SU-DHL-6 (cell line): ENCODE results near the gene TSPAN10.

Experiments
- H2AFZ ChIP-seq: fragments of 200-600 bp; sonication (generic); 2 replicates; pipeline ENCODE4 v1.6.1; 2014; ENCODE audit warnings: low read depth, mild to moderate bottlenecking, moderate library complexity, mixed read lengths, antibody characterized with exemption, low read length; ENCODE audit not compliant: severe bottlenecking
- H3F3A ChIP-seq: fragments of 200-600 bp; shearing (Covaris generic); 2 replicates; pipeline ENCODE4 v1.6.0; 2016; ENCODE audit warnings: antibody characterized with exemption, mild to moderate bottlenecking; ENCODE audit not compliant: insufficient read depth
- H3K27ac ChIP-seq: fragments of 200-600 bp; sonication (generic); 2 replicates; pipeline ENCODE4 v1.5.1; 2016; ENCODE audit warnings: low read depth, mild to moderate bottlenecking, low read length, moderate library complexity, mixed read lengths
- H3K27me3 ChIP-seq: fragments of 200-600 bp; sonication (generic), shearing (Covaris generic); 2 replicates; pipeline ENCODE4 v1.6.0; 2014; ENCODE audit warnings: mild to moderate bottlenecking, low read length
- H3K36me3 ChIP-seq: fragments of 200-600 bp; sonication (generic); 2 replicates; pipeline ENCODE4 v1.6.1; 2014; ENCODE audit warnings: mild to moderate bottlenecking, low read length, mixed read lengths
- H3K4me2 ChIP-seq: fragments of 300-600, 200-600 bp; shearing (Covaris generic), sonication (generic); 2 replicates; pipeline ENCODE4 v1.6.0; 2014; ENCODE audit warnings: low read length, low read depth, mild to moderate bottlenecking; ENCODE audit not compliant: poor library complexity, severe bottlenecking
- H3K4me3 ChIP-seq: fragments of 200-600 bp; sonication (generic); 2 replicates; pipeline ENCODE4 v1.5.1; 2014; ENCODE audit warnings: antibody characterized with exemption, low read length, mild to moderate bottlenecking, mixed read lengths; ENCODE audit not compliant: insufficient read depth, poor library complexity, severe bottlenecking
- H3K79me2 ChIP-seq: fragments of 200-600 bp; sonication (generic); 2 replicates; pipeline ENCODE4 v1.6.1; 2014; ENCODE audit warnings: mild to moderate bottlenecking, low read length, moderate library complexity; ENCODE audit not compliant: insufficient read depth
- H3K9ac ChIP-seq: fragments of 200-600 bp; sonication (generic); 2 replicates; pipeline ENCODE4 v1.7.0; 2014; ENCODE audit warnings: mild to moderate bottlenecking, low read length
- H3K9me2 ChIP-seq: fragments of 200-600 bp; sonication (generic); replicated peaks from 2 replicates; pipeline ENCODE4 v1.6.1; 2014; ENCODE audit warnings: low read length; ENCODE audit not compliant: insufficient read depth
- H3K9me3 ChIP-seq: fragments of 200-600 bp; sonication (generic); 2 replicates; pipeline ENCODE4 v1.6.1; 2014; ENCODE audit warnings: low read length, mixed read lengths; ENCODE audit not compliant: insufficient read depth
- H4K20me1 ChIP-seq: fragments of 200-600 bp; sonication (generic); 2 replicates; pipeline ENCODE4 v1.6.1; 2014; ENCODE audit warnings: low read depth, mild to moderate bottlenecking, antibody characterized with exemption, low read length, moderate library complexity, mixed read lengths
- CTCF ChIP-seq: fragments of 200-600 bp; sonication (generic); IDR thresholded peaks from one replicate; pipeline ENCODE4 v1.5.1; 2017; ENCODE audit warnings: antibody characterized with exemption, mild to moderate bottlenecking, low read length, moderate library complexity; ENCODE audit not compliant: insufficient read depth, poor library complexity, severe bottlenecking
- EZH2phosphoT487 ChIP-seq: fragments of 200-600 bp; sonication (generic), shearing (Covaris generic); conservative IDR thresholded peaks from 2 replicates; pipeline ENCODE4 v1.6.1; 2018; ENCODE audit warnings: mild to moderate bottlenecking, antibody characterized with exemption, low read length, moderate library complexity, mixed read lengths

Gene TSPAN10

GRCh38 chr17:81688616-81689015 lies 51.6 kb downstream of the TSPAN10 start:
- no peaks in the 10 kb centered on the region for H3K27me3 ChIP-seq
- H3K79me2 ChIP-seq: peaks cover 28% of the 10 kb centered on the region
- no peak overlapping the region for H3K4me2 ChIP-seq
- no peak overlapping the region for H3K4me3 ChIP-seq
- no peak for TF ChIP-seq CTCF
- TF ChIP-seq EZH2phosphoT487: no peak
- no peaks in the 10 kb centered on the region for H3K9me2 ChIP-seq
- no peaks in the 10 kb centered on the region for H3K9me3 ChIP-seq
- H2AFZ ChIP-seq: no peak overlapping the region
- H3K27ac ChIP-seq: no peak overlapping the region
- H3F3A ChIP-seq: no peaks in the 10 kb centered on the region
- no peaks in the 10 kb centered on the region for H3K36me3 ChIP-seq
- H3K9ac ChIP-seq: no peak overlapping the region
- H4K20me1 ChIP-seq: no peaks in the 10 kb centered on the region

DNA sequence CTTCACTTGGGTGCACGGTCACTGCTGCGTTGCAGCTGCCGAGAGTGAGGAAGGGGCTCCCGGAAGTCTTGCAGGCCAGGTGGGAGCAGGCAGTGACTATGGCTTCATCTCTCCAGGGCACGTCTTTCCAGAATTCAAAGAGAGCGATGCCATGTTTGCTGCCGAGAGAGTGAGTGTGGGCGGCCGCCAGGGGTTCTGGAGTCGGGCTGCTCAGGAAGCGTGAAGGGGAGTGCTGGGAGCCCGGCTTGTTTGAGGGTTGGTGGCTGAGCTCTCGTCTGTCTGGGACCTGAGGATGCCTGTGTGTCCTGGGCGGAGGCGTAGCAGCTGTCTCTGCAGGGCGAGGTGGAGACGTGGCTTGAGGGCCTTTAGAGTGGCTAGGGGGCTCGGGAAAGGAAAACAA lies 53.1 kb downstream of the TSPAN10 start:
- H2AFZ ChIP-seq: no peak overlapping the region
- no peaks in the 10 kb centered on the region for H4K20me1 ChIP-seq
- no peaks in the 10 kb centered on the region for H3K9me2 ChIP-seq
- no peak overlapping the region for H3K4me2 ChIP-seq
- no peaks in the 10 kb centered on the region for H3F3A ChIP-seq
- H3K27ac ChIP-seq: no peak overlapping the region
- no peak for TF ChIP-seq EZH2phosphoT487
- no peak overlapping the region for H3K9ac ChIP-seq
- H3K27me3 ChIP-seq: no peaks in the 10 kb centered on the region
- no peak overlapping the region for H3K4me3 ChIP-seq
- H3K9me3 ChIP-seq: no peaks in the 10 kb centered on the region
- no peaks in the 10 kb centered on the region for H3K36me3 ChIP-seq
- peaks cover 17% of the 10 kb centered on the region for H3K79me2 ChIP-seq

DNA sequence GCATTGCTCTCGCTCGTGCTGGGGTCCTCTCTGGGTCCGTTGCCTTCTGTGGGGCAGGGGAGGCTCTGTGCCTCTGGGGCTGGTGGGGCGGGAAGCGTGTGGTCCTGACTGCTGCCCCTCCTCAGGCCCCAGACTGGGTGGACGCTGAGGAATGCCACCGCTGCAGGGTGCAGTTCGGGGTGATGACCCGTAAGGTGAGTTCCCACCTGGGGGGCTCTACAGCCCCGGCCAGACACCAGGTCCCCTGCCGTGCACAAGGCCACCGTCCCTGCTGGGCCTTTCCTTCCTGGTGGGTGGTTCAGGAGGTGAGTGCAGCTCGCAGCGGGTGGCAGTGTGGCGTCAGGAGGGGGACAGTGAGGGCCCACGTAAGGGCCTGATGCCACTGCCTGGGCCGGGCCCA lies 53.6 kb downstream of the TSPAN10 start:
- Histone ChIP-seq H3K4me3 (no peak overlapping the region), H3K79me2 (peaks cover 12% of the 10 kb centered on the region), H4K20me1 (no peaks in the 10 kb centered on the region)

GRCh38 chr17:81691196-81691595 lies 54.2 kb downstream of the TSPAN10 start:
- no peaks in the 10 kb centered on the region for H3K9me3 ChIP-seq
- H3K79me2 ChIP-seq: peaks cover 6% of the 10 kb centered on the region; the same call in 1 of the 2 replicates
- no peaks in the 10 kb centered on the region for H3K36me3 ChIP-seq
- H3K27me3 ChIP-seq: no peaks in the 10 kb centered on the region
- no peak overlapping the region for H3K27ac ChIP-seq
- TF ChIP-seq CTCF: no peak
- no peak for TF ChIP-seq EZH2phosphoT487
- no peak overlapping the region for H3K4me2 ChIP-seq
- no peaks in the 10 kb centered on the region for H4K20me1 ChIP-seq
- H3K9ac ChIP-seq: no peak overlapping the region
- H3K9me2 ChIP-seq: no peaks in the 10 kb centered on the region
- no peaks in the 10 kb centered on the region for H3F3A ChIP-seq
- no peak overlapping the region for H3K4me3 ChIP-seq
- H2AFZ ChIP-seq: no peak overlapping the region

More for the DNA sequence above, 53.6 kb downstream of the TSPAN10 start:
- H3K9me3 ChIP-seq: no peaks in the 10 kb centered on the region
- H3K36me3 ChIP-seq: no peaks in the 10 kb centered on the region
- no peak overlapping the region for H3K4me2 ChIP-seq
- TF ChIP-seq EZH2phosphoT487 (no peak), CTCF (no peak)
- no peaks in the 10 kb centered on the region for H3F3A ChIP-seq
- H3K9ac ChIP-seq: no peak overlapping the region
- no peaks in the 10 kb centered on the region for H3K9me2 ChIP-seq
- no peak overlapping the region for H3K27ac ChIP-seq
- H3K27me3 ChIP-seq: no peaks in the 10 kb centered on the region
- no peak overlapping the region for H2AFZ ChIP-seq
